Calu3 (cell line): ENCODE data around the gene ABCC2. TPM values are rescaled to one million over a fixed set of nuclear protein-coding genes. Genes with fewer than 3 reads are reported as not detected.
"Not testable (repeated sequence)": the region's sequence is repeated elsewhere in the genome, so short reads cannot be mapped to it uniquely, and the experiment has no call there.

Source experiments
- BruUV-seq: library from RNA; stranded (reverse); fragments of 400-500 nt; replicated peaks from 2 replicates; lab custom pipeline; 2021; lab: Mats Ljungman, UMichigan
- CTCF ChIA-PET: fragments of 300-600 bp; sonication (Branson Sonifier 250); formaldehyde crosslinking; loops from one replicate; lab custom pipeline; 2022; ENCODE audit warnings: antibody characterized with exemption; lab: Charles Lee
- DNase-seq: peaks from one replicate; pipeline ENCODE4 v3.0.0; 2022
- H3K27ac Mint-ChIP-seq: one replicate; pipeline ENCODE4 v1.8.0; 2022; ENCODE audit warnings: mixed read lengths; ENCODE audit not compliant: unreplicated experiment
- H3K27me3 Mint-ChIP-seq: one replicate; pipeline ENCODE4 v1.8.0; 2022; ENCODE audit warnings: mixed read lengths; ENCODE audit not compliant: unreplicated experiment
- H3K36me3 Mint-ChIP-seq: one replicate; pipeline ENCODE4 v1.8.0; 2022; ENCODE audit warnings: mild to moderate bottlenecking, moderate library complexity, mixed read lengths; ENCODE audit not compliant: insufficient read depth, unreplicated experiment
- H3K4me1 Mint-ChIP-seq: one replicate; pipeline ENCODE4 v1.8.0; 2022; ENCODE audit warnings: mild to moderate bottlenecking, low read depth, mixed read lengths; ENCODE audit not compliant: unreplicated experiment
- H3K4me3 Mint-ChIP-seq: one replicate; pipeline ENCODE4 v1.8.0; 2022; ENCODE audit warnings: mild to moderate bottlenecking, low read depth, moderate library complexity, mixed read lengths; ENCODE audit not compliant: unreplicated experiment
- H3K9me3 Mint-ChIP-seq: one replicate; pipeline ENCODE4 v1.8.0; 2022; ENCODE audit warnings: low read depth, mixed read lengths; ENCODE audit not compliant: unreplicated experiment
- CTCF ChIP-seq: fragments of 200-600 bp; IDR thresholded peaks from one replicate; pipeline ENCODE4 v1.8.0; 2022; ENCODE audit warnings: antibody characterized with exemption; ENCODE audit not compliant: unreplicated experiment
- intact Hi-C: fragments of 100-400 bp; cut with micrococcal nuclease; formaldehyde crosslinking; loops from one replicate; pipeline ENCODE4 v1.10.0; 2022; ENCODE audit not compliant: unreplicated experiment
- total RNA-seq: library from RNA; stranded (reverse); gene quantifications from 2 replicates; pipeline ENCODE4 v1.2.3, GENCODE V29; 2022

The ABCC2 gene
- total RNA-seq, 1 experiment from 2014 or later: 1.8 TPM

- no peak for TF ChIP-seq CTCF
- no peak for DNase-seq
- Mint-ChIP-seq H3K27ac (no peak overlapping the region), H3K27me3 (no peaks in the 10 kb centered on the region), H3K4me3 (no peak overlapping the region), H3K4me1 (no peaks in the 10 kb centered on the region), H3K36me3 (peaks cover 40% of the 10 kb centered on the region), H3K9me3 (no peaks in the 10 kb centered on the region)
- intact Hi-C loops: no loop called here
- no TSS peak for BruUV-seq
- CTCF ChIA-PET: no interaction called here
Measured at GRCh38 chr10:99883523-99883922, 101.1 kb downstream of the ABCC2 start.

GRCh38 chr10:99888622-99889021 is 106.2 kb downstream of the ABCC2 start:
- CTCF ChIA-PET: interaction anchor here (0.6 to 1.1 kb wide), 2 partner anchors 119 to 406 kb away, joined by 3 to 6 read pairs; no protein-coding TSS in a partner anchor
- Mint-ChIP-seq H3K4me3 (no peak overlapping the region), H3K27me3 (no peaks in the 10 kb centered on the region), H3K4me1 (no peaks in the 10 kb centered on the region), H3K27ac (no peak overlapping the region), H3K36me3 (peaks cover 29% of the 10 kb centered on the region), H3K9me3 (no peaks in the 10 kb centered on the region)
- TF ChIP-seq CTCF: no peak
- intact Hi-C loops: no loop called here
- DNase-seq: no peak
- no TSS peak for BruUV-seq

GRCh38 chr10:99894613-99895012 is 112.2 kb downstream of the ABCC2 start:
- no peaks in the 10 kb centered on the region for H3K9me3 Mint-ChIP-seq
- BruUV-seq: no TSS peak
- peaks cover 22% of the 10 kb centered on the region for H3K36me3 Mint-ChIP-seq
- intact Hi-C loops: no loop called here
- TF ChIP-seq CTCF: no peak
- no peaks in the 10 kb centered on the region for H3K27me3 Mint-ChIP-seq
- CTCF ChIA-PET: no interaction called here
- DNase-seq: no peak
- H3K27ac Mint-ChIP-seq: no peak overlapping the region
- no peaks in the 10 kb centered on the region for H3K4me1 Mint-ChIP-seq
- no peak overlapping the region for H3K4me3 Mint-ChIP-seq

- DNase-seq, intact Hi-C loops, H3K27me3 Mint-ChIP-seq, H3K9me3 Mint-ChIP-seq, CTCF ChIA-PET, H3K27ac Mint-ChIP-seq, H3K4me3 Mint-ChIP-seq, BruUV-seq, H3K4me1 Mint-ChIP-seq: not testable (repeated sequence)
- peaks cover 24% of the 10 kb centered on the region for H3K36me3 Mint-ChIP-seq
Measured at GRCh38 chr10:99895066-99895465, 112.6 kb downstream of the ABCC2 start.

- Mint-ChIP-seq H3K4me1 (no peaks in the 10 kb centered on the region), H3K9me3 (no peaks in the 10 kb centered on the region), H3K27ac (no peak overlapping the region), H3K36me3 (peaks cover 27% of the 10 kb centered on the region), H3K27me3 (no peaks in the 10 kb centered on the region), H3K4me3 (no peak overlapping the region)
- TF ChIP-seq CTCF: no peak
- BruUV-seq: no TSS peak
- CTCF ChIA-PET: no interaction called here
- intact Hi-C loops: no loop called here
- no peak for DNase-seq
Measured at GRCh38 chr10:99895867-99896266, 113.4 kb downstream of the ABCC2 start.

Other genes starting within 250 kb of the ABCC2 start
- not detected in 2 replicates for gene NKX2-3, start 249.7 kb upstream of the ABCC2 start, total RNA-seq
- 24.2 and 28.3 TPM in 2 replicates for gene SLC25A28, start 162.2 kb upstream of the ABCC2 start, total RNA-seq
- 6.3 and 7.4 TPM in 2 replicates for gene ENTPD7, start 123.1 kb upstream of the ABCC2 start, total RNA-seq
- 35.3 and 41.0 TPM in 2 replicates for gene COX15, start 50.5 kb upstream of the ABCC2 start, total RNA-seq
- gene CUTC, start 50.4 kb upstream of the ABCC2 start, total RNA-seq: 9.3 and 9.6 TPM in 2 replicates
- 17.6 TPM in 2 replicates for gene DNMBP, start 227.3 kb downstream of the ABCC2 start, total RNA-seq